ENCODE measurements around the gene ADSS2. TPM values are rescaled to one million over a fixed set of nuclear protein-coding genes. Genes with fewer than 3 reads are reported as not detected.
A peak's percentile ranks its signal among the peaks of the same experiment; 100 is the strongest.
"Not testable (repeated sequence)": the region's sequence is repeated elsewhere in the genome, so short reads cannot be mapped to it uniquely, and the experiment has no call there.

Gene ADSS2
- total RNA-seq, 1 experiment from 2014 or later, result 47.4 TPM

DNA sequence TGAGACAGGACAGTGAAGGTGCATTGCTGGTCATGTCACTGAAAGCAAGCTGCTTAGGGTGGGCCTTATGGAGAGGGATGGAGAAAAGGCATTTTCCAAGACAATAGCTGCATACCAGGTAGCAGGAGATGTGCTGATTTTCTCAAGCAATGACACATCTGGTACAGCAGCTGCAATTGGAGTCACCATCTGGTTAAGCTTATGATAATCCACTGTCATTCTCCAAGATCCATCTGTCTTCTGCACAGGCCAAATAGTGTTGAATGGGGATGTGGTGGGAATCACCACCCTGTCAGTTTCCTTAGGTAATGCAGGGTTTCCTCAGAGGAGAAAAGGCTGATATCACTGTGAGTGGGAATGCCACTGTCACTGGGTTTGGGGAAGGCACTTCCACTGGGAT is 54.6 kb downstream of the ADSS2 start:
- peak; percentile 24 for DNase-seq (ENCODE audit: low read depth)

DNA sequence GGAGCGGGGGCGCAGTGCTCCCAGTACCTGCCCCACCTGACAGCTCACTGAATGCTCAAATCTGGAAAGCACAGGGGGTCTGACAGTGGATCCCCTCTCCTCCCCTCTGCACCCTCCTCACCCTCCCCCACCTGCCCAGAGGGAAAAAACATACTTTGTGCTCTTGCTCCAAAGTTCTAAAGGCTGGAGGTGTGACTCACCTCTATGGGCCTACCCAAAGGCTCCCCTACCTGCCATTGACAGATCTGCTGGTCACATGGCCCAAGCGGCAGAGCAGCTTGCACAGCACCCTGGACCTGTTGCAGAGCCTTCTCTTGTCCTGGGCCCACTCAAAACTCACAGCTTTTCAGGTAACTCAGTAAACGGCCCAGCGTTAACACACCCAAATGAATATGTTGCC is 55.7 kb downstream of the ADSS2 start:
- no peak for DNase-seq (ENCODE audit: low read depth)

DNA sequence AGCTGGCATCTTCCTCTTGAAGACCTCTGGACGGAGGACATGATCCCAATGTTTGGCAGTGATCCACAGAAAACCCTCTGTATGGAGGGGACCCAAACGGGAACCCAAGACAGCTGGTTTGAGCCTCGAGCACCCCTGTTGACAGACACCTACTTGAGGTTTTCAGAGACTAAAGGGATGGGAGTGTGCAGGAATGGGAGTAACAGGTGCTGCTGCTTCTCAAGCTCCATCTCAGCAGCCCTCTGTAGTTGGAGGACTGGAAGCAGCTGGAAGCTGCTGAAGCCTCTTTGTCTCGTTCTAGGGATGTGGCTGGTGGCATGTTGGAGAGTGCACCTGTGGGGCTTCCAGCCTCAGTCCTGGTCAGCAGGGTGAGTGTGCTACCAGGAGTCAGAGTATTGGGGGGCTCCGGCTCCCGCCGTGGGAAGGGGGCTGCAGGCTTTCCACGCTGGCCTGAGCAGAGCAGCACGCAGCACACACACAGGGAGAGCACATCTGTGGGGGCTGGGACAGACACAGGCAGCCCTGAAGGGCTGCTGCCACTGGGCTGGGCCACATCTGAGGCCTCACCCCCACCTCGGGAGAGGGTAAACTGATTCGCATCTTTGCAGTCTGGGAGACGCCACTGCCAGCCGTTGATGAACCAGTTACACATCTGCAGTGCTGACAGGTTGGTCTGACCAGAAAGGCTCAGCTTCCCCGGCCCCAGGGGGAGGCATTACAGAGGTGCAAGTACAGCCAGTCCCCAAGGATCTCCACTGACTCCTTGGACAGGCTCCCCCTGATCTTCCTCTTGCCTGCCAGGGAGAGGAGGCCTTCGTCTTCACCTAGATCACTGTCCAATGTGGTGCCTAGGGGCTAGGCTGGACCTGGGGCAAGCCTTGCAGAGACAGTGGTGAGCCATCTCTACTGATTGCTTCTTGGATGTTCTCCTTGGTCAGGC is 56.6 kb downstream of the ADSS2 start:
- DNase-seq (ENCODE audit: low read depth), result peak; percentile 51

DNA sequence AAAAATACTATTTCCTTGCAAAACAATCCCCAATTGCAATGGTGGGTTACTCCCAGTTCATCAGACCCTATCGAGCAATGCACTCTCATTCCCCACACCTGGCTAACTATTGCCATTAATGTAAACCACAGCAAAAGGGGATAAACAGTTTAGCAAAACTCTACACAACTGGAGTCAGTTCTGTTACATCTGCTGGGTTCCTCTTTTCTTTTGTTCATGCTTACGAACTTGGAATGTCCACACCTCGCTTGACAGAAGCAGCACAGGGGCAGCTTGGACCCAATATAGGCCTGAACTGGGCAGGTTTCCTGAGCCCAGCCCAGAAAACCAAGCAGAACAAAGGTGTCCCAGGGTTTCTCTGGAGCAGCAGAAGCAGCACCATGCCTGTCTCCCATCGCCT is 57.4 kb downstream of the ADSS2 start:
- DNase-seq (ENCODE audit: low read depth), result no peak

DNA sequence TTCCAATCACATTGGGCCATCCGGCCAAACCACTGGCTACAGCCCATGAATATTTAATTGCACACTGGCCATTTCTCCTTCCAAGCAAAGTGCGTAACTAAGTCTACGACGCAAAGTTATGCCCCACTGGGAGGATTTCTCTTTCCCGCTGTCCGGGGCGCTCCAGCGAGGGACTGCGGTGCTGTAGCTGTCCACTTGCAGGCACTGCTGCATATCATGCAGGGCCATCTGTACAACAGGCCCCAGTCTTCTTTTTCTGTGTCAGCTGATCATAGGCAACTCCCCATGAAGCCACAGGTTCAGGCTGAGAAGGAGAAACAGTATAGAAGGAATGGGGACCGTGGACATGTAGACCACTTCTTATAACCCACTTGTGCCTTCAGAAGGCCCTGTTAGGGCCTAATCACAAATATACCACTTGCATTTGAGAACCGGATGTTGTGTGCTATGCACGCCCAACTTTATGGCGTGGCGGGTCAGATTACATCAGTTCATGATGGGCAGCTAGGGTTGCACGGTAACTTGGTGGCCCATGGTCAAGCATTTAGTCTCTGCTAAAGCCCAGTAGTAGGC is 58.0 kb downstream of the ADSS2 start:
- no peak for DNase-seq (ENCODE audit: low read depth)

DNA sequence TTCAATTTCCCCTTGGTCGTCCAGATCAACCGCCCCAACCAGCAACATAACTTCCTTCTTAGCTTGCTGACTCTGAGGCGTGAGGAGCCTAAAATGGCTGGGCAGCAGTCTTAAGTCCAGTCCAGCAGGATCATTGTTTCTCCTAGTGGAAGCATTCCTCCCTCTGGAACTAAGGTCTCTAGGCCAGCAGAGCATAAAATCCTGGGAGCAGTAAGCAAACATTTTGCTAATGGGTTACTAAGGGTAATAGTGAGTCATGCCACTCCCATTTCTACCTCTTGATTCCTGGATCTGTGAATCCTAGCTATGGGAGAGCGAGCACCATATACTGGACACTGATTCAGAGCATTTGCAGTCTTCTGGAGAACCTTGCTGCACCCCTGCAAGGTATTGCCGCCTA is 59.9 kb downstream of the ADSS2 start:
- peak; percentile 31 for DNase-seq (ENCODE audit: low read depth)

DNA sequence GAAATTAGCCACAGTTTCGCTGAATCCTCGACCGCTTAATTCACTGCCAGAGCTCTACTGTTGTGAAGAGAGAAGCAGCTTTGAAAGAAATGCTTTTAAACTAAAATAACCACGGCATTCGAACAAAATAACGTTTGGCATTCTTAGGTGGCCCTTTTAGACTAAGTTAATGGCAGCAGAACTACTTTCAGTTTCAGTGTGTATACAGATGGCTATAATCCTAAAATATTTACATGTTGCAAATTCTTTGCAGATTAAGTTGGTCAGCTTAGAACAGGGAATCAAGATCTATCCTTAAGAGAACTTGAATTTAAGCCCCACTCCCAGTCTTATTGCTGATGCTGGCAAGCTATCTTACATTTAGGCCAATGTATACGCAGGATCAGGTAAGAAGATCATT is 62.7 kb downstream of the ADSS2 start:
- DNase-seq (ENCODE audit: low read depth), result peak; percentile 16

DNA sequence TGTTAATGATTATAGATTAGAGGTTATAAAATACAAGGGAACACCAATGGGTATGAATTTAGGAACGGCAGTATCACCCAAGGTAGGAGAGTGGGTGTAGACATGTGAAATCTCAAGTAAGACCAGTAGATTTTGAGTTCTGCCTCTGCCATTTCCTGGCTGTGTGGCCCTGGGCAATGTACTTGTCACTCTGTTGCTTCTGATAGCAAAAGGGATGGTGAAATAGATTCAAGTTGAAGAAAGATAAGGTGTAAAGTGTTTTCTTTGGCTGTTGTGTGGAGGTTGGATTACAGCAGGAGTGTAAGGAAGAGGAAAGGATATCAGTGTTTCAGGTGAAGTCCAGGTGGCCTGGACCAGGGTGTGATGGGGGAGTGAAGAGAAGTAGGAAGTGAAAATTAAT is 64.3 kb downstream of the ADSS2 start:
- DNase-seq (ENCODE audit: low read depth), result no peak

DNA sequence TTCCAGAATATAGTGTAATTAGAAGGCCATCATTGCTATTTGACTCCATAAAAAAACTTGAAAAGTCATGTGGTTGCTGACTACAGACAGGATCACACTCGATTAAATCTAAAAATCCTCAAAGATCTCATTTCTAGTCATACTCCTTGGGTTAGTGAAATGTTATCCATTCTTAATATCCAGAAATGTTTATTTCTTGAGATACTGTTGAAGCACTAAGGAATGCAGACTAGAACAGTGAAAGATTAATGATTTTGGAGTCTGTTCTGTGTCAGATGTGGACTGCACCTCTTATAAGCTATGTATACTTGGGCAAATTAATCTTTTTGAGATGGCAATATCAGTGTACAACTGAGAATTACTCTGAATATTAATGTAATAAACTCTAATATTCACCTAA is 65.1 kb downstream of the ADSS2 start:
- no peak for DNase-seq (ENCODE audit: low read depth)

DNA sequence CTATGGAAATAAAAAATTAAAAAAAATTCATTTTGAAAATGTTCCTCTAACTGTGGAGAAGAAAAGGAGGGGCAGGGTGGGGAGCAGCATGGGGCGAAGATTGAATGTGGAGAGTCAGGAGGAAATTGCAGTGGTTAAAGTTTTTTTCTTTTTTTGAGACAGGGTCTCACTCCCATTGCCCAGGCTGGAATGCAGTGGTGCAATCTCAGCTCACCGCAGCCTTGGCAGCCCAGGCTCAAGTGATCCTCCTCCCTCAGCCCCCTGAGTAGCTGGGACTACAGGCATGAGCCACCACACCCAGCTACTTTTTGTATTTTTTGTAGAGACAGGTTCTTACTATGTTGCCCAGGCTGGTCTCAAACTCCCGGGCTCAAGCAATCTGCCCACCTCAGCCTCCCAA is 67.6 kb downstream of the ADSS2 start:
- DNase-seq (ENCODE audit: low read depth), result no peak

DNA sequence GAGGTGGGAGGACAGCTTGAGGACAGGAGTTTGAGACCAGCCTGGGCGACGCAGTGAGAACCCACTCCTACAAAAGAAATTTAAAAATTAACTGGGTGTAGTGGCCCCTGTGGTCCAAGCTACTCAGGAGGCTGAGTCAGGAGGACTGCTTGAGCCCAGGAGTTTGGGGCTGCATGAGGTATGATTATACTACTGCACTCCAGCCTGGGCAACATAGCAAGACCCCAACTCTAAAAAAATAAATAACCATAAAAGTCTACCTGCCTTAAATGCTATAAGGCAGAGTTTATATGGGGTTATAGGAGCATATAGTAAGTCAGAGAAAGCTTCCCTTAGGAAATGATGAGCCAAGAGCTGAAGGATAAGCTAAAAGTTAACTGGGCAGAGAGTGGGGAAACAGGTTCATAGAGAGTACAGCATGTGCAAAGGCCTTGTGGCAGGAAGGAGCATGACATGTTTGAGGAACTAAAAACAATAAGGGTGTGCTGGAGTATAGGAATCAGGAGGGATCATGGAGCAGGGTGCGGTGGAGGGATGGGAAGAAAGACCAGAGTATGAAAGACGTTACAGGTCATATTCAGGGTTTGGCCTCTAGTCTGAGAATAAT is 68.3 kb downstream of the ADSS2 start:
- DNase-seq (ENCODE audit: low read depth), result no peak

DNA sequence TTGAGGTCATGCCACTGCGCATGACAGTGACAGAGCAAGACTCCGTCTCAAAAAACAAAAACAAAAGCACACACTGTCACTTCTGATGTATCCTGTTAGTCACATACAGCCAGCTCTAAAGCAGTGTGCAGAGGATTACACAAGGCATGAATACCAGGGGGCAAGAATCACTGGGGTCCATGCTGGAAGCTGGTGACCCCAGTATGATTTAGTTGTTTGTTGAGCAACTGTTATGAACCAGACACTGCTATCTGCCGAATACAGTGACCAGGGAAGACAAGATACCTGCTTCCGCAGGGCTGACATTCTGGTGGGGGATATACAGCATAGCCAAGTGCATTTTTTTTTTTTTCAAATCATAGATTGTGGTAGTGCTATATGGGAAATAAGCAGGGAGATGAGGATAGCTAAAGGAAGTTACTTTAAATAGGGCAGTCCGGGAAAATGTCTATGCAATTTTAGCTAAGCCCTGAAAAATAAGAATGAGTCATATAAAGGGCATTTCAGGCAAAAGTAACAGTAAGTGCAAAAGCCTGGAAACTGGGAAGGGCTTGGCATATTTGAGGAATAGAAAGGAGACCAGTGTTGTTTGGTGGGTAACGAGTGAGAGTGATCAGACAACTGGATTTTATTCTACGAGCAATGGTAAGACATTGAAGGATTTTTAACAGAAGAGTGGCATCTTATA is 69.7 kb downstream of the ADSS2 start:
- DNase-seq (ENCODE audit: low read depth), result peak; percentile 71

DNA sequence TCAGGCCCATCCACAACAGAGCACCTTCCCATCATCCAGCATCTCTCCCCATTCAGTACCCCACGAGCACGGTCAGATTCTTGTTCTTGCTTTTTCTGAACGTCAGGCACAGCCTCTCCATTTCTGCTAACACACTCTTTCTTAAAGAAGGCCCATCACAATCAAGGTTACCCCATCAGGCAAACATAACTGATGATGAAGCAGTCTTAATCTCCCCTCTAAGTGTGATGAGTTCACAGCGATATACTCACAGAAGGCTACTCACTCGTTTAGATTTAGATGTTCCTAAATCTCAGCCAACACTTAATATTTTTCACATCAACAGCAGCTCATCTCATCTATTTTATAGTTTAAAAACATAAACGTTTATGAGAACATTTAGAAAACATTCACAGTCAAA is 75.6 kb downstream of the ADSS2 start:
- no peak for DNase-seq (ENCODE audit: low read depth)

DNA sequence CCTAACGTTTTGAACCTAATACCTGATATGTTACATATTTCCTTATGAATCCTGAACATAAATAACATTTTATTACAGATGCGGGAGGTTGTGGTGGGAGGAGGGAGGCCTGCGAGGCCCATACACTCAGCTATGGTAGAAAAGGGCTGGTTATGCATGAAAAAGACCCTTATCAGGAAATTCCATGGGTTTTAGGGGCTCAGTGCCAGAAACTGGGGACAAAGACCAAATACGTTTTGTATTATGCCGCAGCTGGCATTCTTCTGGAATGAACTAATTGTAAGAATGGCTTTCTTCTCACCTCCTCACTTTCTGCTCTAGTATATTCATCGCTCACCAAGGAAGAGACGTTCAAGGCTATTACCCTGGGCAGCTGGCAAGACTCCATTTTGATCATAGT is 76.7 kb downstream of the ADSS2 start:
- no peak for DNase-seq (ENCODE audit: low read depth)

DNA sequence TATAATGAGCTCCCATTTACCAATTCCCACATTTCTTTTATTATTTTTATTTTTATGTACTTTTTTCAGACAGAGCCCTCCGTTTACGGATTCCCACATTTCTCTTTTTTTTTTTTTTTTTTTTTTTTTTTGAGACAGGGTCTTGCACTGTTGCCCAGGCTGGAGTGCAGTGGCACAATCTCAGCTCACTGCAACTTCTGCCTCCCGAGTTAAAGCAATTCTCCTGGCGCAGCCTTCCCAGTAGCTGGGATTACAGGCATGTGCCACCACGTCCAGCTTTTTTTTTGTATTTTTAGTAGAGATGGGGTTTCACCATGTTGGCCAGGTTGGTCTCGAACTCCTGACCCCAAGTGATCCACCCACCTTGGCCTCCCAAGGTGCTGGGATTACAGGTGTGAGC is 77.2 kb downstream of the ADSS2 start:
- not testable (repeated sequence) for DNase-seq (ENCODE audit: low read depth)

DNA sequence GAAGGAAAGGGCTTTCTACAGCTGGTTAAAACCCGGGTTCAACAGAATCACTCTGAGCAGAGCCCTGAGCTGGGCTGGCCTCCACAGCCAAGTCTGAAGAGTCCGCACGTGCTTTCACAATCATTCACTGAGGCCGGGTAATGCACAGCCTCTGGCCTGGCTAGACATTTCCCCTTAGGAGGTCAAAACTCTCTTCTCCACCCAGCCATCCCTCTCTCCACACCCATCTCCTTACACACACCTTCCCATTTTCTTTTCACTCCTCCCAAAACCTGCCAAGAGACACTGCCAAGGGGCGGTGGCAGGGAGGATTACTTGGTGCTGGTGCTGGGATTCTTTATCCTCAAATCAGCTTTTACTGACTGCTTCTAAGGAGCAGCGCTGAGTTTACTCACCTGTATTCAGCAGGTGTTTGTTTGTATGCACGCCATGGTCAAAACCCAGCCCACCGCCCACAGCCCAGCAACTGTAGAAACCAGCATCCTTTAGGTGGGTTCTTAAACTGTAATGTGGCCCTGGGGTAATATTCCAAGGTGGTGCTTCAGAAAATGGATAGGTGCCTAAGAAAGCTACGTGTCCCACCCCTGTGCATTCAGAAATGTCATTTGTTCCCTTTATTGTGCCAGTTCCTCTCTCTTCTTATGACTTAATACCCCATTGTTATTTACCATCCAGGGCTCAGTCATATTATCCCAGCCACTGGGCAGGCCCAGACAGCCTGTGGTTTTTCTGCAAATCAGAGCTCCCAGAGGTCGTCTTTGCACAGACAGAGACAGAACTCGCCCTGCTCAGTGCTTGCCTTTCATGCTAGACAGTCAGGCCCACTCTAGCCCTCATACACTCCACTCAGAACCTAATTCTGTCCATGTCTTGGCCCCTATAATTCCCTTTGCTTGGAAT is 80.2 kb downstream of the ADSS2 start:
- DNase-seq (ENCODE audit: low read depth), result no peak

DNA sequence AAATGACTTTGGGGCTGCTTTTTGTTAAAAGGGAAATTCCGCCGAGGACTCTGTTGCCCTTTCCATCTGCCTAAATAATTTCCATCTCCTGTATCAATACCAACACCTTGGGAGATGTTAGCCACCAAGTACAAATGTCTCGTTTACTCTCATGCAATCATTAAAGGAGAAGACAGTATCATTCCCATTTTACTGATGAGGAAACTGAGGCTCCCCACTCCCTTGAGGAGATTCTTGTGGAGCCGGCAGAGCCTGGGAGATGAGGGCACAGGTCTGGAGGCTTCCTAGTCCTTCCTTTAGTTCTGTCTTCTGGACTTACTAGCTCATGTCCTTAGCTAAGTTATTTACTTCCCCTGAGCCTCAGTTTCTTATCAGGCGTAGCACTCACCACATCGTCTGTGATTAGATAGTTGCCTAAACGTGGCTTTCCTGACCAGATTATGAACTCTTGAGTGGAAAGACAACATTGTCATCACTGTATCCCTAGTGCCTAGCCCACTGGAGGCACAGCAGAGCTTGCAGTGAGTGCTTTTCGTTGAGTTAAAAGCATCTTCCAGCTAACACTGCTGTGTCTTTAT is 81.6 kb downstream of the ADSS2 start:
- DNase-seq (ENCODE audit: low read depth), result no peak

DNA sequence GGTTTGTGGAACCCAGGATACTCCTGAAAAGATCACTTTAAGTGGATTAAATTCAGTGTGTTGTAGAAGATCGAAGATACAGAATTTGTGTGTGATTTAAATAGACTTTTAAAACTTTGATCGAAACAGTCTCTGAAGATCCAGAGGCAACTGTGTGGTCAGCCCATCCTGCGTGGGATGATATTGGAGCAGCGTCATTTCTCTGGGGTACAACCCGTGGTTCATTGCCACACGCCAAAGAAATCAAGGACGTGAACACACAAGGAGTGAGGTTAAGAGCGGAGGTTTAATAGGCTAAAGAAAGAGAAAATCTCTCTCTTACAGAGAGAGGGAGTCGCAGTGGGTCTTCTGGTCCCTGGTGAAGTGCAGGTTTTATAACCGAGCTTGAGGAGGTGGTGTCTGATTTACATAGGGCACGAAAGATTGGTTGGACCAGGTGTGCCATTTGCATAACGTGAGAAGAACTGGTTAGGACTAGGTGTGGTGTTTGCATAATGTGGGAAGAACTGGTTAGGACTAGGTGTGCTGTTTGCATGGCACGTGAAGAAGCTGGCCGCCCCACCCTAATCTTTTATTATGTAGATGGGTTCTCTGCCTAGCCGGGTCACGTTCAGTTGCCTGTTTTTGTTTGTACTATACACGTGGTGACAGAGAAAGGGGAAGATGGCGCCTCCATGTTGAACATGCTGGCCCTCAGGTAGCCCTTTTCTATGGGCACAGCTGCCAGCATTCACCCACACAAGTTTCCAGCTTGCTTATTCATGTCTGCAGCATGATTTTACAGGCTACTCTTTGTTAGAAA is 82.3 kb downstream of the ADSS2 start:
- no peak for DNase-seq (ENCODE audit: low read depth)

DNA sequence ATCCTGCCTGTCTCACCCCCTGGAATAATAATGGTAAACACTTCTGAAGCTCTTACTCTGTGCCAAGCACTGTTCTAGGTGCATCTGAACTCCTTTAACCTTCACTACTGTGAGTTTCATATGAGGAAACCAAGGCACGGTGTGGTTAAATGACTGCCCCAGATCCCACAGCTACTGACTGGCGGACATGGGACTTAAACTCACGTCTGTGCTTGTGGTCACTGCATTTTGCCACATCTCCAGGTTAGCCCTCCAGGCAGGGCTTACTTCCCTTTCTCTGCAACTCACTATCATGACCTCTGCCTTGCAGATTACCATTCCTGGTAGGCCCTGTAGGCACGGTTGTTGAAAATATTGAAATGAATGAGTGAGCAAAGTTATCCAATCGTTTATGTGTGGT is 83.4 kb downstream of the ADSS2 start:
- no peak for DNase-seq (ENCODE audit: low read depth)
